ENCODE measurements around the gene TGFBR3L.
A peak's percentile ranks its signal among the peaks of the same experiment; 100 is the strongest.
"Not testable (repeated sequence)": the region's sequence is repeated elsewhere in the genome, so short reads cannot be mapped to it uniquely, and the experiment has no call there.

Gene TGFBR3L

GRCh38 chr19:7893362-7894101 is 21.1 kb upstream of the TGFBR3L start:
- H3K27me3 Mint-ChIP-seq: peaks cover 45% of the 10 kb centered on the region
- not testable (repeated sequence) for H3K4me1 Mint-ChIP-seq (ENCODE audit: low read depth); DNase-seq

GRCh38 chr19:7894612-7895309 is 19.9 kb upstream of the TGFBR3L start:
- Mint-ChIP-seq H3K36me3 (ENCODE audit: low read depth) (no peaks in the 10 kb centered on the region), H3K4me1 (ENCODE audit: low read depth) (no peaks in the 10 kb centered on the region), H3K4me3 (no peak overlapping the region), H3K27ac (no peak overlapping the region), H3K27me3 (peaks cover 36% of the 10 kb centered on the region), H3K9me3 (no peaks in the 10 kb centered on the region)
- no peak for DNase-seq

More at GRCh38 chr19:7893362-7894101, 21.1 kb upstream of the TGFBR3L start:
- H3K27ac Mint-ChIP-seq; H3K9me3 Mint-ChIP-seq; H3K36me3 Mint-ChIP-seq (ENCODE audit: low read depth); H3K4me3 Mint-ChIP-seq: not testable (repeated sequence)

DNA sequence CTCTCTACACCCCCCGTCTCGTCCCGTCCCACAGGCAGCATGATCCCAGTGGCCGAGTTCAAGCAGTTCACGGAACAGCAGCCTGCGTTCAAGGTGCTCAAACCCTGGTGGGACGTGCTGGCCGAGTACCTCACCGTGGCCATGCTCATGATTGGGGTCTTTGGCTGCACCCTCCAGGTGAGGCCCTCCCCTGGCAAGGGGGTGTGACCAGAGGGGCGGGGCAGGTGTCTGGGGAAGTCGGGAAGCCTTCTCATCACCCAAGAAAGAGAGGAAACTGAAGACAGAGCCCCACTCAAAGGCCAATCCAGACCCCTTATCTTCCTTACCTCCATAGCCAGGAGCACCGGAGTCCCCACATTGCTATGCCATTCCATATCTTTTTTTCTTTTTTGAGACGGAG is 19.1 kb upstream of the TGFBR3L start:
- H3K27me3 Mint-ChIP-seq: peaks cover 30% of the 10 kb centered on the region
- H3K36me3 Mint-ChIP-seq (ENCODE audit: low read depth): no peaks in the 10 kb centered on the region
- DNase-seq: no peak
- no peaks in the 10 kb centered on the region for H3K4me1 Mint-ChIP-seq (ENCODE audit: low read depth)
- no peak overlapping the region for H3K4me3 Mint-ChIP-seq
- H3K9me3 Mint-ChIP-seq: no peaks in the 10 kb centered on the region
- H3K27ac Mint-ChIP-seq: no peak overlapping the region

DNA sequence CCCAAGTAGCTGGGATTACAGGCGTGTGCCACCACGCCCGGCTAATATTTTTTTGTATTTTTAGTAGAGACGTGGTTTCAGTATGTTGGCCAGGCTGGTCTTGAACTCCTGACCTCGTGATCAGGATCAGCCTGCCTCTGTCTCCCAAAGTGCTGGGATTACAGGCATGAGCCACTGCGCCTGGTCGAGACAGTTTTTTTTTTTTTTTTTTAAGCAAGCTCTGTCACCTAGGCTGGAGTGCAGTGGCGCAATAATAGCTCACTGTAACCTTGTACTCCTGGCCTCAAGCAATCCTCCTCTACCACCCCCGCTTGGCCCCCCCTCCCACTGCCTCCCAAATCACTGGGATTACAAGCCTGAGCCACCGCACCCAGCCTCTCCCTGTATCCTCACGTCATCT is 17.3 kb upstream of the TGFBR3L start:
- no peak overlapping the region for H3K4me3 Mint-ChIP-seq
- H3K36me3 Mint-ChIP-seq (ENCODE audit: low read depth): no peaks in the 10 kb centered on the region
- H3K4me1 Mint-ChIP-seq (ENCODE audit: low read depth): peaks cover 1% of the 10 kb centered on the region
- DNase-seq: no peak
- no peak overlapping the region for H3K27ac Mint-ChIP-seq
- no peaks in the 10 kb centered on the region for H3K9me3 Mint-ChIP-seq
- peaks cover 23% of the 10 kb centered on the region for H3K27me3 Mint-ChIP-seq

- peaks cover 17% of the 10 kb centered on the region for H3K27me3 Mint-ChIP-seq
- H3K9me3 Mint-ChIP-seq: no peaks in the 10 kb centered on the region
- no peak for DNase-seq
- no peaks in the 10 kb centered on the region for H3K36me3 Mint-ChIP-seq (ENCODE audit: low read depth)
- H3K27ac Mint-ChIP-seq: no peak overlapping the region
- H3K4me3 Mint-ChIP-seq: no peak overlapping the region
- H3K4me1 Mint-ChIP-seq (ENCODE audit: low read depth): peaks cover 13% of the 10 kb centered on the region
These were observed 15.7 kb upstream of the TGFBR3L start for GRCh38 chr19:7898967-7899366.

- Mint-ChIP-seq H3K4me3 (no peak overlapping the region), H3K27ac (no peak overlapping the region), H3K9me3 (no peaks in the 10 kb centered on the region), H3K36me3 (ENCODE audit: low read depth) (peaks cover 7% of the 10 kb centered on the region), H3K4me1 (ENCODE audit: low read depth) (peaks cover 19% of the 10 kb centered on the region), H3K27me3 (peaks cover 9% of the 10 kb centered on the region)
- no peak for DNase-seq
These were observed 14.8 kb upstream of the TGFBR3L start for GRCh38 chr19:7899751-7900378.

DNA sequence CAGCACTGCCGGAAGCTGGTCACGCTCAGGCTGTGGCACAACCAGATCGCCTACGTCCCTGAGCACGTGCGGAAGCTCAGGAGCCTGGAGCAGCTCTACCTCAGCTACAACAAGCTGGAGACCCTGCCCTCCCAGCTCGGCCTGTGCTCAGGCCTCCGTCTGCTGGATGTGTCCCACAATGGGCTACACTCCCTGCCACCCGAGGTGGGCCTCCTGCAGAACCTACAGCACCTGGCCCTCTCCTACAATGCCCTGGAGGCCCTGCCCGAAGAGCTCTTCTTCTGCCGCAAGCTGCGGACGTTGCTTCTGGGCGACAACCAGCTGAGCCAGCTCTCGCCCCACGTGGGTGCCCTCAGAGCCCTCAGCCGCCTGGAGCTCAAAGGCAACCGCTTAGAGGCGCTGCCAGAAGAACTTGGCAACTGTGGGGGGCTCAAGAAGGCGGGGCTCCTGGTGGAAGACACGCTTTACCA is 14.2 kb upstream of the TGFBR3L start:
- peaks cover 5% of the 10 kb centered on the region for H3K27me3 Mint-ChIP-seq
- peaks cover 11% of the 10 kb centered on the region for H3K36me3 Mint-ChIP-seq (ENCODE audit: low read depth)
- no peak overlapping the region for H3K27ac Mint-ChIP-seq
- H3K9me3 Mint-ChIP-seq: no peaks in the 10 kb centered on the region
- H3K4me3 Mint-ChIP-seq: no peak overlapping the region
- H3K4me1 Mint-ChIP-seq (ENCODE audit: low read depth): peaks cover 24% of the 10 kb centered on the region
- DNase-seq: no peak

DNA sequence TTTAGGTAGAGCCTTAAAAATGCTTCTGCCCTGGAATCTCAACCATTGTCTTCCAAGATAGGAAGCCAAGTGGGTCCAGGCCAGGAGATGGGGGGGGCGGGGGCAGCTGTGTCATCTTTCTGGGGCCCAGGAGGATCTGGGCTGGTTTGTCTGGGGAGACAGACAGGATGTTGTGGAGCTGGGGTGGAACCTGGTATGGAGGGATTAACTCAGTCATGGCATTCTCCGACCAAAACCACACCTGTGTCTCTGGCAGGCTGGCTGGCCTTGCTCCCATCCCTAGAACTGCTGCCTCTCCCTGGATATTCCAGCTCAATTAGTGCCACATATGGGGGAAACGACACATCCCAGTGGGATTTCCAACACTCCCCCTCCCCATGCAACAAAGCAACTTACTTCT is 13.7 kb upstream of the TGFBR3L start:
- H3K27ac Mint-ChIP-seq: no peak overlapping the region
- peaks cover 16% of the 10 kb centered on the region for H3K36me3 Mint-ChIP-seq (ENCODE audit: low read depth)
- DNase-seq: no peak
- H3K9me3 Mint-ChIP-seq: no peaks in the 10 kb centered on the region
- peaks cover 28% of the 10 kb centered on the region for H3K4me1 Mint-ChIP-seq (ENCODE audit: low read depth)
- H3K4me3 Mint-ChIP-seq: no peak overlapping the region
- H3K27me3 Mint-ChIP-seq: peaks cover 3% of the 10 kb centered on the region

- no peak for DNase-seq
- no peaks in the 10 kb centered on the region for H3K9me3 Mint-ChIP-seq
- H3K27ac Mint-ChIP-seq: no peak overlapping the region
- H3K27me3 Mint-ChIP-seq: peaks cover 3% of the 10 kb centered on the region
- H3K36me3 Mint-ChIP-seq (ENCODE audit: low read depth): peaks cover 20% of the 10 kb centered on the region
- H3K4me1 Mint-ChIP-seq (ENCODE audit: low read depth): peaks cover 31% of the 10 kb centered on the region
- H3K4me3 Mint-ChIP-seq: no peak overlapping the region
These were observed 13.3 kb upstream of the TGFBR3L start for GRCh38 chr19:7901337-7901736.

GRCh38 chr19:7902796-7903243 is 11.8 kb upstream of the TGFBR3L start:
- no peak for DNase-seq
- Mint-ChIP-seq H3K27ac (peak overlapping the region; percentile 97), H3K27me3 (no peaks in the 10 kb centered on the region), H3K36me3 (ENCODE audit: low read depth) (peaks cover 30% of the 10 kb centered on the region), H3K4me3 (peak overlapping the region; percentile 86), H3K4me1 (ENCODE audit: low read depth) (peaks cover 35% of the 10 kb centered on the region), H3K9me3 (no peaks in the 10 kb centered on the region)

DNA sequence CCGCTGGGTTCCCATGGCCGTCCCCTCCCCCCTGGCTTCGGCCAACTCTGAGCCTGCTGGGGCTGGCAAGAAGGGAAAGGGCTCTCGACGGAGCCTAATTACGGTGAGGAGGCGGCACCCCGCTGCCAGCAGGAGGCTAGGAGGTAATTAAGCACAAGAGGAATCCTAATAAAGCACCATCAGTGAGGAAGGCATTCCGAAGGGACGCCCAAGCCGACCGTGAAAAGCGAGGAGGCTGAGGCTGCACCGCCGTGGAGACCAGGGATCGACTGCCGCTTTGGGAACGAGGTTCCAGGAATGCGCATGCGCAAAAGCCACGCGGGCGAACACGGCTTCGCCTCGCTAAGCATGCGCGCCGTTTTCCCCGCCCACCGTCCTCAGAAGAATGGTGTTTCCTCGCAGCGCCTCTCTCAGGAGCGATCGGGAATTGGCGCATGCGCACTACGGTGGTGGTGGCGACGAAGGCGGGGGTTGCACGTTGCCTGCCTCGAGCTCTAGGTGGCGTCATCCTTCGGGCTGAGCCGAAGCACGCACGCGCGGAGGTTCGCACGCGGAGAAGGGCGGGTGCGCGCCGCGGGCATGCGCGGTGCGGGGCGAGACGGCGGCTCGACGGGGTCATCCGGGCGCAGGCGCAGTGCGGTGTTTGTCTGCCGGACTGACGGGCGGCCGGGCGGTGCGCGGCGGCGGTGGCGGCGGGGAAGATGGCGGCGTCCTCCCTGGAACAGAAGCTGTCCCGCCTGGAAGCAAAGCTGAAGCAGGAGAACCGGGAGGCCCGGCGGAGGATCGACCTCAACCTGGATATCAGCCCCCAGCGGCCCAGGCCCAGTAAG is 11.2 kb upstream of the TGFBR3L start, which contains the start of gene MAP2K7:
Gene MAP2K7 (plus strand): TSS at position 634 of the 830 bp plus-strand sequence. CDS start 68 bp downstream, at position 702.
- Mint-ChIP-seq H3K9me3 (no peaks in the 10 kb centered on the region), H3K27me3 (no peaks in the 10 kb centered on the region), H3K4me1 (ENCODE audit: low read depth) (peaks cover 35% of the 10 kb centered on the region), H3K27ac (peak within 1 kb of the TSS; percentile 97), H3K4me3 (peak within 1 kb of the TSS; percentile 88), H3K36me3 (ENCODE audit: low read depth) (peaks cover 30% of the 10 kb centered on the region)
- peak; percentile 100 for DNase-seq

DNA sequence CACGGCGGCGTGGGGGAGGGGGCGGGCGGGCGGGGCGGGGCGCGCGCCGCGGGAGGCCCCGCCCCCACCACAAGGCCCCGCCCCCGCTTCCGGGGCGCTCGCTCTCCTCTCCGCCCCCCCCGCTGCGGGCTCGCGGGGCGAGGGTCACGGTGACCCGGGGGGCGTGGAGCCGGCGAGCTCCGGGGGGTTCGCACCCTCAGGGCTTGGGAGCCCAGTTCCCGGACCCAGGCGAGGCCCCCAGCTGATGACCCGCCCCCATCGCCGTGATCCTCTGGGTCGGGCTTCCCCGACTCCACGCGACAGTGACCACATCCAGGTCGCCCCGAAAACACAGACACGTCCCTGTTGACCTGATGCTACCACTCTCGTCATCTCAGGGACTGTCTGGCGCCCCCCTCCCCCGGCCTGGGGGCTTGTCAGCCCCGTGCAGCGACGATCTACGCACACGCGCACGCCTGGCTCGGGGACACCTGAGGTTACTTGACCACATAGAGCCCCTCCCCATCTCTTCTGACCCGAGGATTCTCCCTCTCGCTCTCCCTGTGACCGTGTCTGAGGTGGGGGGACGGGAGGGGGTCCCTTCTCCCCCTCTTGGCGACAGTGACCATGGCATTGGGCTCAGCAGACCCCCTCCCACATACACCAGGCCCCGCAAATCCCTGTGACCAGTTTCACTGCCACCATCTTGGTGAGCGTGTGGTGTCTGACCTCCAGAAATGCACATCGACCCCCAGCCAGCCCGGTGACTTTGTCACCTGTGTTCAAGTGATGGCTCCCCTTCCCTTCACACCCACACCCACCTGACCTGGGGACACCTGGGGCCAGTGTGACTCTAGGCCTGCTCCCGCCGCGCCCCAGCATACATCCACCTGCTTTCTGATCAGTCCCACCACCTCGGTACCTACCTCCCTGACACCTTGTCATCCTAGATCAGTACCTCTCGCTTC is 10.3 kb upstream of the TGFBR3L start:
- Mint-ChIP-seq H3K27me3 (no peaks in the 10 kb centered on the region), H3K4me3 (peak overlapping the region; percentile 88), H3K9me3 (no peaks in the 10 kb centered on the region), H3K36me3 (ENCODE audit: low read depth) (peaks cover 30% of the 10 kb centered on the region), H3K4me1 (ENCODE audit: low read depth) (peaks cover 35% of the 10 kb centered on the region), H3K27ac (peak overlapping the region; percentile 92)
- no peak for DNase-seq

DNA sequence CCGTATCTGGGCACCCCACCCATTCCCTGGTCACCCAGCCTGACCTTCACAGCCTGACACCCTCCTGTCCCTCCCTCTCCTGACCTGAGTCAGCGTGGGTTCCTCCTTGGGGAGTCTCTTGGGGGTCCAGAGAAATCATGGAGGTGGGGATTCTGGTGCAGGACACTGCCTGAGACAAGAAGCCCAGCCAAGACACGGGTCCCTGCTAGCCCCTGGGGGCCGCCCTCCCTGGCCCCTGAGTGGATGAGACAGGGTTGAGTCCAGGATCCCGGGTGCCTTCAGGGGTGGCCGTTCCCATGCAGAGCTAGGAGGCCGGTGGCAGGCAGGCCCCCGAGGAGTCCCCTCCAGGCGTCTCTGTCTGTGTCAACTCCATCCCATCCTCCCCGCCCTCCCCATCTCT is 9.4 kb upstream of the TGFBR3L start:
- peak overlapping the region; percentile 92 for H3K27ac Mint-ChIP-seq
- no peak for DNase-seq
- H3K4me1 Mint-ChIP-seq (ENCODE audit: low read depth): peaks cover 35% of the 10 kb centered on the region
- peaks cover 32% of the 10 kb centered on the region for H3K36me3 Mint-ChIP-seq (ENCODE audit: low read depth)
- H3K27me3 Mint-ChIP-seq: no peaks in the 10 kb centered on the region
- H3K4me3 Mint-ChIP-seq: peak overlapping the region; percentile 88
- no peaks in the 10 kb centered on the region for H3K9me3 Mint-ChIP-seq
